K562 (cell line): ENCODE results near the gene CADM2.

Experiments
- EZH2 ChIP-seq: IDR thresholded peaks from 2 replicates; pipeline ENCODE4 v1.6.1; 2012; ENCODE audit warnings: low read depth, mild to moderate bottlenecking, inconsistent platforms, low read length, borderline replicate concordance
- FOS ChIP-seq: IDR thresholded peaks from 3 replicates; pipeline ENCODE4 v1.6.1; 2011; ENCODE audit not compliant: insufficient read length; ENCODE audit errors: extremely low read depth
- GABPB1 ChIP-seq: sonication (generic); formaldehyde crosslinking; IDR thresholded peaks from 2 replicates; pipeline ENCODE4 v1.8.0; 2022; ENCODE audit warnings: mild to moderate bottlenecking, missing genetic modification reagents
- HLTF ChIP-seq: fragments of 450-650 bp; IDR thresholded peaks from 2 replicates; pipeline ENCODE4 v1.6.1; 2016
- NR3C1 ChIP-seq: sonication (generic); formaldehyde crosslinking; IDR thresholded peaks from 2 replicates; pipeline ENCODE4 v1.8.1; 2022; ENCODE audit warnings: missing genetic modification reagents
- PHF8 ChIP-seq: fragments of 200-600 bp; sonication (generic); IDR thresholded peaks from 2 replicates; pipeline ENCODE4 v1.6.1; 2012; ENCODE audit warnings: mixed run types, mild to moderate bottlenecking, inconsistent platforms, low read length, moderate library complexity, borderline replicate concordance
- POLR2A ChIP-seq: fragments of 450-650 bp; conservative IDR thresholded peaks from 2 replicates; pipeline ENCODE4 v1.6.1; 2016
- POLR2AphosphoS5 ChIP-seq: IDR thresholded peaks from 2 replicates; pipeline ENCODE4 v1.6.1; 2011; ENCODE audit warnings: mild to moderate bottlenecking, low read depth, low read length, moderate library complexity; ENCODE audit not compliant: control insufficient read depth, insufficient read depth
- POLR2H ChIP-seq: IDR thresholded peaks from 2 replicates; pipeline ENCODE4 v1.6.1; 2016; ENCODE audit warnings: missing genetic modification characterization, low read depth, mild to moderate bottlenecking, control low read depth, missing compliant biosample characterization, moderate library complexity
- STAG1 ChIP-seq: sonication (generic); formaldehyde crosslinking; IDR thresholded peaks from 2 replicates; pipeline ENCODE4 v1.5.0; 2020; ENCODE audit warnings: missing genetic modification reagents, borderline replicate concordance
- ZNF561 ChIP-seq: fragments of 450-650 bp; formaldehyde crosslinking; conservative IDR thresholded peaks from 2 replicates; pipeline ENCODE4 v1.4.0; 2020; ENCODE audit warnings: mild to moderate bottlenecking, moderate library complexity
- TF ChIP-seq, protein P1 (sequence below), 3 experiments: IDR thresholded peaks in 2 of 3; conservative IDR thresholded peaks in 1 of 3; 2 replicates each; pipeline ENCODE4 v1.5.1; 2011 to 2012; ENCODE audit warnings: low read length in 3 of 3, mild to moderate bottlenecking in 3 of 3, control low read depth in 2 of 3, improper control_type of control experiment in 1 of 3, inconsistent platforms in 1 of 3, low read depth in 1 of 3, mixed read lengths in 1 of 3, moderate library complexity in 1 of 3; ENCODE audit not compliant: insufficient read depth in 2 of 3
- TF ChIP-seq, protein P2 (sequence below): fragments of 450-650 bp; IDR thresholded peaks from 2 replicates; pipeline ENCODE4 v1.6.1; 2014; ENCODE audit warnings: low read depth, mild to moderate bottlenecking, moderate library complexity, borderline replicate concordance
- TF ChIP-seq, protein P3 (sequence below): sonication (generic); formaldehyde crosslinking; IDR thresholded peaks from 2 replicates; pipeline ENCODE4 v1.8.0; 2022; ENCODE audit warnings: mild to moderate bottlenecking, low read depth, missing genetic modification reagents

DNA sequence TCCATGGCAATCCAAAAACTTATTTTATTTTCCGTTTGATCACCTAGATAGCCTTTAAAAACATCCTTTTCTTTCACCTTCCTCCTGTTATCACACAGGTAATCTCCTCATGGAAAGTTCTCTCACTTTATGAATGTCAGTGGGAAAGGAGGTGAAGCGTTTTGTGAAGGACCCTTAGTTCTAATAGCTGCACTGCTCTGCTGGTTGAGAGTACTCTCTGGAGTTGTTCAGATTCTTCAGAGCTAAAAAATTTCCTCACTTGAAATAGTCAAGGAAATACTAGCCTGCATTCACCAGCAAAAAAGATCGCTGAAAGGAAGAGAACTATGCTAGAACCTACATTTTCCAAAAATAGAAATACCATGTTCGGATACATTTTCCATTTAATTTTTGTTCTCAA is 1097.2 kb downstream of the CADM2 start:
- TF ChIP-seq POLR2A (no peak), POLR2H (no peak), HLTF (no peak), POLR2AphosphoS5 (no peak), STAG1 (CRISPR knock-in tag) (no peak), EZH2 (no peak), PHF8 (no peak), ZNF561 (CRISPR knock-in tag) (no peak), NR3C1 (CRISPR knock-in tag) (no peak), FOS (no peak), GABPB1 (CRISPR knock-in tag) (no peak)
- TF ChIP-seq, protein P1, sequence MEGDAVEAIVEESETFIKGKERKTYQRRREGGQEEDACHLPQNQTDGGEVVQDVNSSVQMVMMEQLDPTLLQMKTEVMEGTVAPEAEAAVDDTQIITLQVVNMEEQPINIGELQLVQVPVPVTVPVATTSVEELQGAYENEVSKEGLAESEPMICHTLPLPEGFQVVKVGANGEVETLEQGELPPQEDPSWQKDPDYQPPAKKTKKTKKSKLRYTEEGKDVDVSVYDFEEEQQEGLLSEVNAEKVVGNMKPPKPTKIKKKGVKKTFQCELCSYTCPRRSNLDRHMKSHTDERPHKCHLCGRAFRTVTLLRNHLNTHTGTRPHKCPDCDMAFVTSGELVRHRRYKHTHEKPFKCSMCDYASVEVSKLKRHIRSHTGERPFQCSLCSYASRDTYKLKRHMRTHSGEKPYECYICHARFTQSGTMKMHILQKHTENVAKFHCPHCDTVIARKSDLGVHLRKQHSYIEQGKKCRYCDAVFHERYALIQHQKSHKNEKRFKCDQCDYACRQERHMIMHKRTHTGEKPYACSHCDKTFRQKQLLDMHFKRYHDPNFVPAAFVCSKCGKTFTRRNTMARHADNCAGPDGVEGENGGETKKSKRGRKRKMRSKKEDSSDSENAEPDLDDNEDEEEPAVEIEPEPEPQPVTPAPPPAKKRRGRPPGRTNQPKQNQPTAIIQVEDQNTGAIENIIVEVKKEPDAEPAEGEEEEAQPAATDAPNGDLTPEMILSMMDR (IDR thresholded peaks at IDR 0.05 in 2 of 3, conservative IDR thresholded peaks at IDR 0.05 in 1 of 3; ENCODE audit: insufficient read depth in 2 of 3, low read depth in 1 of 3, low read length in 3 of 3) = no peak
- TF ChIP-seq, protein P2, sequence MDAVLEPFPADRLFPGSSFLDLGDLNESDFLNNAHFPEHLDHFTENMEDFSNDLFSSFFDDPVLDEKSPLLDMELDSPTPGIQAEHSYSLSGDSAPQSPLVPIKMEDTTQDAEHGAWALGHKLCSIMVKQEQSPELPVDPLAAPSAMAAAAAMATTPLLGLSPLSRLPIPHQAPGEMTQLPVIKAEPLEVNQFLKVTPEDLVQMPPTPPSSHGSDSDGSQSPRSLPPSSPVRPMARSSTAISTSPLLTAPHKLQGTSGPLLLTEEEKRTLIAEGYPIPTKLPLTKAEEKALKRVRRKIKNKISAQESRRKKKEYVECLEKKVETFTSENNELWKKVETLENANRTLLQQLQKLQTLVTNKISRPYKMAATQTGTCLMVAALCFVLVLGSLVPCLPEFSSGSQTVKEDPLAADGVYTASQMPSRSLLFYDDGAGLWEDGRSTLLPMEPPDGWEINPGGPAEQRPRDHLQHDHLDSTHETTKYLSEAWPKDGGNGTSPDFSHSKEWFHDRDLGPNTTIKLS = no peak
- TF ChIP-seq, protein P3, sequence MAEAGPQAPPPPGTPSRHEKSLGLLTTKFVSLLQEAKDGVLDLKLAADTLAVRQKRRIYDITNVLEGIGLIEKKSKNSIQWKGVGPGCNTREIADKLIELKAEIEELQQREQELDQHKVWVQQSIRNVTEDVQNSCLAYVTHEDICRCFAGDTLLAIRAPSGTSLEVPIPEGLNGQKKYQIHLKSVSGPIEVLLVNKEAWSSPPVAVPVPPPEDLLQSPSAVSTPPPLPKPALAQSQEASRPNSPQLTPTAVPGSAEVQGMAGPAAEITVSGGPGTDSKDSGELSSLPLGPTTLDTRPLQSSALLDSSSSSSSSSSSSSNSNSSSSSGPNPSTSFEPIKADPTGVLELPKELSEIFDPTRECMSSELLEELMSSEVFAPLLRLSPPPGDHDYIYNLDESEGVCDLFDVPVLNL (CRISPR knock-in tag) = no peak
